ENCODE results near the gene KRTAP4-12.
"Not testable (repeated sequence)": the region's sequence is repeated elsewhere in the genome, so short reads cannot be mapped to it uniquely, and the experiment has no call there.

Gene KRTAP4-12

GRCh38 chr17:41084100-41084856, 39.7 kb downstream of the KRTAP4-12 start, which contains the start of gene KRTAP4-7:
TSS of gene KRTAP4-7 (plus strand) at chr17:41084150. CDS start at chr17:41084207, 57 bp downstream.
- DNase-seq = not testable (repeated sequence)

GRCh38 chr17:41083427-41083826, 40.6 kb downstream of the KRTAP4-12 start:
- not testable (repeated sequence) for DNase-seq

GRCh38 chr17:41082626-41083025, 41.4 kb downstream of the KRTAP4-12 start:
- DNase-seq = no peak

- DNase-seq = no peak
These were observed 47.2 kb downstream of the KRTAP4-12 start for GRCh38 chr17:41076788-41077187.

GRCh38 chr17:41073676-41074075, 50.3 kb downstream of the KRTAP4-12 start:
- no peak for DNase-seq
